Activated CD8-positive, alpha-beta T cell treated with anti-CD3 and anti-CD28 coated beads for 36 hours (primary cell): ENCODE measurements around the gene CLDN24. TPM values are rescaled to one million over a fixed set of nuclear protein-coding genes. Genes with fewer than 3 reads are reported as not detected.

Experiments
- ATAC-seq: fragments of 200-7000 bp; cut with Tn5 transposase; one replicate; pipeline ENCODE4 v1.10.0; 2021; ENCODE audit warnings: mild to moderate bottlenecking, moderate library complexity
- CTCF ChIA-PET: fragments of 350-600 bp; sonication (Branson Sonifier 250); formaldehyde crosslinking; loops from one replicate; lab custom pipeline; 2021; ENCODE audit warnings: antibody characterized with exemption; lab: Charles Lee
- POLR2A ChIA-PET: fragments of 350-600 bp; sonication (Branson Sonifier 250); formaldehyde crosslinking; loops from one replicate; lab custom pipeline; 2021; ENCODE audit warnings: antibody characterized with exemption; lab: Charles Lee
- DNase-seq: peaks from one replicate; pipeline ENCODE4 v3.0.0-alpha.2; 2020
- H3K27ac Mint-ChIP-seq: one replicate; pipeline ENCODE4 v1.8.0; 2021; ENCODE audit warnings: mild to moderate bottlenecking, mixed read lengths
- H3K27me3 Mint-ChIP-seq: one replicate; pipeline ENCODE4 v1.8.0; 2021; ENCODE audit warnings: mixed read lengths
- H3K36me3 Mint-ChIP-seq: one replicate; pipeline ENCODE4 v1.8.0; 2021; ENCODE audit warnings: low read depth, mixed read lengths
- H3K4me1 Mint-ChIP-seq: one replicate; pipeline ENCODE4 v1.8.0; 2021; ENCODE audit warnings: low read depth, mixed read lengths
- H3K4me3 Mint-ChIP-seq: one replicate; pipeline ENCODE4 v1.8.0; 2021; ENCODE audit warnings: mild to moderate bottlenecking, moderate library complexity, mixed read lengths
- H3K9me3 Mint-ChIP-seq: one replicate; pipeline ENCODE4 v1.8.0; 2021; ENCODE audit warnings: mixed read lengths
- CTCF ChIP-seq: fragments of 200-600 bp; IDR thresholded peaks from one replicate; pipeline ENCODE4 v1.8.0; 2022; ENCODE audit warnings: antibody characterized with exemption, mild to moderate bottlenecking
- intact Hi-C: fragments of 100-400 bp; cut with micrococcal nuclease; formaldehyde crosslinking; loops from one replicate; pipeline ENCODE4 v1.10.0; 2022
- total RNA-seq, 2 experiments: library from RNA; stranded (reverse); gene quantifications; one replicate each; pipeline ENCODE4 v1.2.3, GENCODE V29; 2021

CLDN24 gene
- total RNA-seq, 2 experiments from 2014 or later: not detected

- ATAC-seq: no peak
- peaks cover 9% of the 10 kb centered on the region for H3K4me1 Mint-ChIP-seq
- TF ChIP-seq CTCF: no peak
- intact Hi-C loops: no loop called here
- H3K9me3 Mint-ChIP-seq: no peaks in the 10 kb centered on the region
- no peak for DNase-seq
- no peak overlapping the region for H3K27ac Mint-ChIP-seq
- H3K36me3 Mint-ChIP-seq: no peaks in the 10 kb centered on the region
- no peaks in the 10 kb centered on the region for H3K27me3 Mint-ChIP-seq
- no peak overlapping the region for H3K4me3 Mint-ChIP-seq
- ChIA-PET CTCF (no interaction called here), POLR2A (no interaction called here)
These were observed 1.1 kb upstream of the CLDN24 start for GRCh38 chr4:183323295-183323694.

- DNase-seq (no peak), ATAC-seq (no peak)
- H3K27ac Mint-ChIP-seq: no peak overlapping the region
- peaks cover 9% of the 10 kb centered on the region for H3K4me1 Mint-ChIP-seq
- no peak for TF ChIP-seq CTCF
- H3K36me3 Mint-ChIP-seq: no peaks in the 10 kb centered on the region
- no peaks in the 10 kb centered on the region for H3K9me3 Mint-ChIP-seq
- no peaks in the 10 kb centered on the region for H3K27me3 Mint-ChIP-seq
- no peak overlapping the region for H3K4me3 Mint-ChIP-seq
- intact Hi-C loops: no loop called here
- ChIA-PET POLR2A (no interaction called here), CTCF (no interaction called here)
These were observed 710 bp downstream of the CLDN24 start for GRCh38 chr4:183321516-183321915.

GRCh38 chr4:183321079-183321478, 1.1 kb downstream of the CLDN24 start:
- POLR2A ChIA-PET: no interaction called here
- Mint-ChIP-seq H3K36me3 (no peaks in the 10 kb centered on the region), H3K27ac (no peak overlapping the region), H3K4me1 (peaks cover 9% of the 10 kb centered on the region), H3K27me3 (peaks cover 2% of the 10 kb centered on the region), H3K9me3 (no peaks in the 10 kb centered on the region), H3K4me3 (no peak overlapping the region)
- peak; percentile 37 for ATAC-seq
- DNase-seq: no peak
- intact Hi-C loops: no loop called here
- CTCF ChIA-PET: no interaction called here
- no peak for TF ChIP-seq CTCF

GRCh38 chr4:183320211-183321059, 1.8 kb downstream of the CLDN24 start, which contains the start of gene CLDN22:
TSS of gene CLDN22 (minus strand) at chr4:183320276. CDS start at chr4:183320218, 58 bp downstream.
- no peak within 1 kb of the TSS for H3K27ac Mint-ChIP-seq
- ATAC-seq: no peak

More at GRCh38 chr4:183320211-183321059, 1.8 kb downstream of the CLDN24 start, which contains the start of gene CLDN22:
- no peaks in the 10 kb centered on the region for H3K36me3 Mint-ChIP-seq
- no peak for TF ChIP-seq CTCF
- H3K9me3 Mint-ChIP-seq: no peaks in the 10 kb centered on the region
- POLR2A ChIA-PET: no interaction called here
- H3K27me3 Mint-ChIP-seq: peaks cover 2% of the 10 kb centered on the region
- no peak for DNase-seq
- intact Hi-C loops: no loop called here
- CTCF ChIA-PET: no interaction called here
- H3K4me1 Mint-ChIP-seq: peaks cover 9% of the 10 kb centered on the region
- no peak within 1 kb of the TSS for H3K4me3 Mint-ChIP-seq
